GM12892 (cell line): Measurements from ENCODE around the gene ICE2.

Experiments
- POLR2A ChIP-seq: IDR thresholded peaks from 2 replicates; pipeline ENCODE4 v1.6.1; 2011; ENCODE audit warnings: low read depth, low read length, control low read depth
- TAF1 ChIP-seq: IDR thresholded peaks from 2 replicates; pipeline ENCODE4 v1.6.1; 2011; ENCODE audit warnings: low read depth, mild to moderate bottlenecking, control low read depth, low read length, borderline replicate concordance

DNA sequence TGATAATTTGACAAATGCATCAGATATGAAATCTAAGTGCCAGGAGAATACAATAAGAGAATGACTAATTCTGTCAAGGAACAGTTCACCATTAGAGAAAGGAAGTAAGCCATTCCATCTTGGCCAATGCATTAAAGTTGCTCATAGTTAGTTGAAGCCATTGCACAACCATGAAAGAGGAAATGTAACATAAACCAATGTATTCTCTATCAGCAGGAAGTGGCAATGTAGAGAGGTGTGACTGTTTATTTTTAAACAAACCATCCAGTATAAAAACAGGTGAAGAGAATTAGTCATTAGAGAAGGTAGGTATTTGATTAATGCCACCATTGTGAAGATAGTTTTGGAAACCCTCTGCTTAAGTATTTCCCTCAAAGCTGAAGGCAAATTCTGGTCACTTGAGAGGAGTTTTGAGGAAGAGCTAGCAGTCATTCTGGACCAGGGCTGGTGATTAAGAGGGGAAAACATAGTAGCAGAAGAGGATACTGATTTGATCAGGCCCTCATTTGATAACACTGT, 70.4 kb downstream of the ICE2 start:
- no peak for TF ChIP-seq TAF1
- TF ChIP-seq POLR2A, result no peak
